Liver (tissue), 9 donors: Measurements from ENCODE around the gene MAMDC4. TPM values are rescaled to one million over a fixed set of nuclear protein-coding genes. Genes with fewer than 3 reads are reported as not detected.

Experiments used
- DNase-seq: peaks from one replicate; pipeline ENCODE4 v3.0.0-alpha.2; 2017; ENCODE audit warnings: low spot score
- H3K27ac ChIP-seq, 2 donors: one replicate each; pipeline ENCODE4 v1.7.0; 2013; ENCODE audit warnings: inconsistent platforms in 2 of 2, low read length in 2 of 2, control low read depth in 1 of 2, low read depth in 1 of 2, mild to moderate bottlenecking in 1 of 2
- H3K27me3 ChIP-seq, 4 donors: one replicate each; pipeline versions ENCODE4 v1.6.1 to v1.7.0; 2013; ENCODE audit warnings: low read length in 3 of 4, inconsistent platforms in 1 of 4, mild to moderate bottlenecking in 1 of 4, moderate library complexity in 1 of 4; ENCODE audit not compliant: control insufficient read depth in 4 of 4, insufficient read depth in 4 of 4
- H3K36me3 ChIP-seq, 4 donors: one replicate each; pipeline versions ENCODE4 v1.6.1 to v1.7.0; 2013; ENCODE audit warnings: low read length in 3 of 4, mild to moderate bottlenecking in 3 of 4, low read depth in 1 of 4, moderate library complexity in 1 of 4; ENCODE audit not compliant: control insufficient read depth in 4 of 4, insufficient read depth in 3 of 4
- H3K4me1 ChIP-seq, 4 donors: one replicate each; pipeline versions ENCODE4 v1.6.1 to v1.7.0; 2013; ENCODE audit warnings: low read length in 3 of 4, mild to moderate bottlenecking in 3 of 4, moderate library complexity in 1 of 4; ENCODE audit not compliant: control insufficient read depth in 4 of 4, insufficient read depth in 4 of 4
- H3K4me3 ChIP-seq, 3 donors: one replicate each; pipeline versions ENCODE4 v1.6.1 to v1.7.0; 2013; ENCODE audit warnings: low read length in 3 of 3, control low read depth in 1 of 3, low read depth in 1 of 3, mild to moderate bottlenecking in 1 of 3
- H3K9ac ChIP-seq, 2 donors: one replicate each; pipeline ENCODE4 v1.7.0; 2013; ENCODE audit warnings: low read length in 2 of 2, mild to moderate bottlenecking in 2 of 2, moderate library complexity in 2 of 2, control low read depth in 1 of 2, low read depth in 1 of 2
- H3K9me3 ChIP-seq, 4 donors: one replicate each; pipeline versions ENCODE4 v1.6.1 to v1.7.0; 2013; ENCODE audit warnings: low read length in 3 of 4; ENCODE audit not compliant: control insufficient read depth in 4 of 4
- CTCF ChIP-seq: fragments of 150-350 bp; IDR thresholded peaks from 2 replicates; pipeline ENCODE4 v1.5.1; 2017; ENCODE audit warnings: improper control_type of control experiment, low read depth, low read length; ENCODE audit not compliant: missing input control
- EGR1 ChIP-seq, 2 donors: IDR thresholded peaks; 2 replicates each; pipeline ENCODE4 v1.6.1; 2016 to 2018; ENCODE audit warnings: antibody characterized with exemption in 2 of 2, low read depth in 2 of 2
- FOXA1 ChIP-seq: IDR thresholded peaks from 2 replicates; pipeline ENCODE4 v1.6.1; 2016; ENCODE audit warnings: antibody characterized with exemption
- FOXA2 ChIP-seq: IDR thresholded peaks from 2 replicates; pipeline ENCODE4 v1.6.1; 2016; ENCODE audit warnings: antibody characterized with exemption
- GABPA ChIP-seq, 2 donors: IDR thresholded peaks in 1 of 2; conservative IDR thresholded peaks in 1 of 2; 2 replicates each; pipeline ENCODE4 v1.6.1; 2016; ENCODE audit warnings: antibody characterized with exemption in 2 of 2, mild to moderate bottlenecking in 1 of 2, moderate library complexity in 1 of 2
- HNF4A ChIP-seq, 2 donors: conservative IDR thresholded peaks; 2 replicates each; pipeline ENCODE4 v1.6.1; 2016; ENCODE audit warnings: antibody characterized with exemption in 2 of 2, mild to moderate bottlenecking in 2 of 2
- JUND ChIP-seq, 2 donors: IDR thresholded peaks; 2 replicates each; pipeline ENCODE4 v1.6.1; 2016; ENCODE audit warnings: antibody characterized with exemption in 2 of 2
- MAX ChIP-seq: IDR thresholded peaks from 2 replicates; pipeline ENCODE4 v1.6.1; 2016; ENCODE audit warnings: antibody characterized with exemption
- NR2F2 ChIP-seq: IDR thresholded peaks from 2 replicates; pipeline ENCODE4 v1.6.1; 2016; ENCODE audit warnings: antibody characterized with exemption
- RAD21 ChIP-seq, 2 donors: IDR thresholded peaks; 2 replicates each; pipeline ENCODE4 v1.6.1; 2016; ENCODE audit warnings: antibody characterized with exemption in 2 of 2, mild to moderate bottlenecking in 2 of 2
- REST ChIP-seq: IDR thresholded peaks from 2 replicates; pipeline ENCODE4 v1.6.1; 2016; ENCODE audit warnings: antibody characterized with exemption, mild to moderate bottlenecking
- RXRA ChIP-seq, 2 donors: IDR thresholded peaks; 2 replicates each; pipeline ENCODE4 v1.6.1; 2017 to 2018; ENCODE audit warnings: antibody characterized with exemption in 2 of 2, mild to moderate bottlenecking in 1 of 2
- TAF1 ChIP-seq: conservative IDR thresholded peaks from 2 replicates; pipeline ENCODE4 v1.6.1; 2016; ENCODE audit warnings: antibody characterized with exemption, mild to moderate bottlenecking
- YY1 ChIP-seq: IDR thresholded peaks from 2 replicates; pipeline ENCODE4 v1.6.1; 2016; ENCODE audit warnings: antibody characterized with exemption, mild to moderate bottlenecking
- ZBTB33 ChIP-seq: IDR thresholded peaks from 2 replicates; pipeline ENCODE4 v1.6.1; 2016; ENCODE audit warnings: antibody characterized with exemption
- WGBS: extraction: QIAGEN DNeasy Blood & Tissue Kit; methylation state at CpG from one replicate; pipeline ENCODE4 v1.1.7; 2013; 5-methylcytosine and 5-hydroxymethylcytosine counted together
- polyA plus RNA-seq, 2 donors: library from polyadenylated mRNA; stranded (reverse) in 1 of 2; unstranded in 1 of 2; fragments of 200-250 nt in 1 of 2; fragments of >200 nt in 1 of 2; fragmentation: Nextera tagmentation in 1 of 2; extraction: Ambion mirVana in 1 of 2; gene quantifications; one replicate each; pipeline versions ENCODE4 v1.2.1 to v1.2.3, GENCODE V29; 2013 to 2015
- total RNA-seq, 2 donors: library from RNA; depleted of rRNA; stranded (reverse); fragments of >200 nt; gene quantifications; one replicate each; pipeline ENCODE4 v1.2.3, GENCODE V29; 2014
- TF ChIP-seq, protein P1 (sequence below): IDR thresholded peaks from 2 replicates; pipeline ENCODE4 v1.6.1; 2016; ENCODE audit warnings: antibody characterized with exemption
- donor health status: healthy.
- donor health status: healthy.
- donor health status: healthy.
- donor health status: healthy.
- donor health status: healthy.

MAMDC4 gene
- total and polyA plus RNA-seq, 4 donors, result 2.4 to 8.1 (median 3.9) TPM

DNA sequence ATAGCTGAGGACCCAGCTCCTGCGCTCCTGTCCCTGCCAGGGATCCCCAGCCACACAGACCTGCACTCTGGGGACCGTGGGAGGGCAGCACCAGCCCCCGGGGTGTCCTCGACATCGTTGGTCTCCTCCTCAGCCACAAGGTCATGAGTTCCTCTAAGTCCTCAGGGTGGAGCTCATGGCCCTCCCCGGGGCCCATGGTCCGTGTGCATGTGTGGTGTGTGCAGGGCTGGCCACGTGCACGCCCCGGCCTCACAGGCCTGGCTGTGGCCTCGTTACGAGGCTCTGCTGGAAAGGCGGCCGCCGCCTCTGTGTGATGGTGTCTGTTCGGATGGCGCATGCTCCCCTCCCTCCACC, 26.0 kb upstream of the MAMDC4 start:
- no peak overlapping the region for H3K4me3 ChIP-seq
- 97% methylated on average over 17 of the region's 17 CpGs for WGBS
- no peaks in the 10 kb centered on the region for H3K27me3 ChIP-seq
- H3K9ac ChIP-seq, result no peak overlapping the region
- no peak overlapping the region for H3K27ac ChIP-seq
- H3K36me3 ChIP-seq, result peaks cover 5 to 59% (median 20%) of the 10 kb centered on the region in 4 donors
- DNase-seq, result no peak
- H3K4me1 ChIP-seq, result no peaks in the 10 kb centered on the region
- no peaks in the 10 kb centered on the region for H3K9me3 ChIP-seq
- TF ChIP-seq HNF4A (conservative IDR thresholded peaks at IDR 0.05) (no peak), YY1 (no peak), EGR1 (IDR thresholded peaks at IDR 0.05; ENCODE audit: low read depth in 2 of 2) (no peak), ZBTB33 (no peak), TAF1 (no peak), RXRA (IDR thresholded peaks at IDR 0.05) (no peak), REST (no peak), MAX (no peak), RAD21 (IDR thresholded peaks at IDR 0.05) (no peak), CTCF (no peak), FOXA1 (no peak), GABPA (IDR thresholded peaks at IDR 0.05 in 1 of 2, conservative IDR thresholded peaks at IDR 0.05 in 1 of 2) (no peak)
- TF ChIP-seq, protein P1, sequence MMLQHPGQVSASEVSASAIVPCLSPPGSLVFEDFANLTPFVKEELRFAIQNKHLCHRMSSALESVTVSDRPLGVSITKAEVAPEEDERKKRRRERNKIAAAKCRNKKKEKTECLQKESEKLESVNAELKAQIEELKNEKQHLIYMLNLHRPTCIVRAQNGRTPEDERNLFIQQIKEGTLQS, result no peak

GRCh38 chr9:136826703-136827582, 25.2 kb upstream of the MAMDC4 start:
- Histone ChIP-seq H3K36me3 (peaks cover 5 to 62% (median 23%) of the 10 kb centered on the region in 4 donors), H3K9me3 (no peaks in the 10 kb centered on the region), H3K27ac (no peak overlapping the region), H3K27me3 (no peaks in the 10 kb centered on the region), H3K4me3 (no peak overlapping the region), H3K4me1 (no peaks in the 10 kb centered on the region), H3K9ac (no peak overlapping the region)
- DNase-seq, result no peak
- 93% methylated on average over 24 of the region's 24 CpGs for WGBS
- no peak for TF ChIP-seq MAX
- no peak for TF ChIP-seq JUND (IDR thresholded peaks at IDR 0.05)
- no peak for TF ChIP-seq YY1
- no peak for TF ChIP-seq HNF4A (conservative IDR thresholded peaks at IDR 0.05)
- TF ChIP-seq FOXA1, result no peak
- TF ChIP-seq ZBTB33, result no peak
- no peak for TF ChIP-seq CTCF
- TF ChIP-seq, protein P1, result no peak
- TF ChIP-seq TAF1, result no peak
- TF ChIP-seq EGR1 (IDR thresholded peaks at IDR 0.05; ENCODE audit: low read depth in 2 of 2), result no peak
- no peak for TF ChIP-seq GABPA (IDR thresholded peaks at IDR 0.05 in 1 of 2, conservative IDR thresholded peaks at IDR 0.05 in 1 of 2)
- no peak for TF ChIP-seq NR2F2
- no peak for TF ChIP-seq FOXA2
